GM12873 (cell line): Measurements from ENCODE around the gene ADPRHL1.

Experiments
- TF ChIP-seq, protein P1 (sequence below): IDR thresholded peaks from 2 replicates; pipeline ENCODE4 v1.5.1; 2012; ENCODE audit warnings: low read depth, mild to moderate bottlenecking, moderate library complexity, low read length, control low read depth; ENCODE audit not compliant: insufficient read depth; ENCODE audit errors: missing control alignments

Gene ADPRHL1

DNA sequence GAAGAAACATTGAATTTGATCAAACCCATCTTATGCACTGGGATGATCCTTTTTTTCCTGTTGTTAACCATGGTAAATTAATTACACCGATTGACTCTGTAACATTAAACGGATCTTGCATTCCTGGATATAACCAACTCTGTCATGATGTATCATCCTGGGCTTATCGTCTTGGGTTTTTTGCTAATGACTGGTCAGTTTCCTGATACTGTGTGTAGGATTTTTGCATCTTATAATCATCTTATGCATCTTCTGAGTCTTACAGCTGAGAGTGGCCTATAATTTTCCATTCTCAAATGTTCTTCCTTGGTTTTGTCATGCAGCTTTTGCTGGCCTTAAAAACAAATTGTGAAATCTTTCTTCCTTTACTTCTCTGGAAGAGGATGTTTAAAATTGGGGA, 24.4 kb upstream of the ADPRHL1 start:
- TF ChIP-seq, protein P1, sequence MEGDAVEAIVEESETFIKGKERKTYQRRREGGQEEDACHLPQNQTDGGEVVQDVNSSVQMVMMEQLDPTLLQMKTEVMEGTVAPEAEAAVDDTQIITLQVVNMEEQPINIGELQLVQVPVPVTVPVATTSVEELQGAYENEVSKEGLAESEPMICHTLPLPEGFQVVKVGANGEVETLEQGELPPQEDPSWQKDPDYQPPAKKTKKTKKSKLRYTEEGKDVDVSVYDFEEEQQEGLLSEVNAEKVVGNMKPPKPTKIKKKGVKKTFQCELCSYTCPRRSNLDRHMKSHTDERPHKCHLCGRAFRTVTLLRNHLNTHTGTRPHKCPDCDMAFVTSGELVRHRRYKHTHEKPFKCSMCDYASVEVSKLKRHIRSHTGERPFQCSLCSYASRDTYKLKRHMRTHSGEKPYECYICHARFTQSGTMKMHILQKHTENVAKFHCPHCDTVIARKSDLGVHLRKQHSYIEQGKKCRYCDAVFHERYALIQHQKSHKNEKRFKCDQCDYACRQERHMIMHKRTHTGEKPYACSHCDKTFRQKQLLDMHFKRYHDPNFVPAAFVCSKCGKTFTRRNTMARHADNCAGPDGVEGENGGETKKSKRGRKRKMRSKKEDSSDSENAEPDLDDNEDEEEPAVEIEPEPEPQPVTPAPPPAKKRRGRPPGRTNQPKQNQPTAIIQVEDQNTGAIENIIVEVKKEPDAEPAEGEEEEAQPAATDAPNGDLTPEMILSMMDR = no peak

DNA sequence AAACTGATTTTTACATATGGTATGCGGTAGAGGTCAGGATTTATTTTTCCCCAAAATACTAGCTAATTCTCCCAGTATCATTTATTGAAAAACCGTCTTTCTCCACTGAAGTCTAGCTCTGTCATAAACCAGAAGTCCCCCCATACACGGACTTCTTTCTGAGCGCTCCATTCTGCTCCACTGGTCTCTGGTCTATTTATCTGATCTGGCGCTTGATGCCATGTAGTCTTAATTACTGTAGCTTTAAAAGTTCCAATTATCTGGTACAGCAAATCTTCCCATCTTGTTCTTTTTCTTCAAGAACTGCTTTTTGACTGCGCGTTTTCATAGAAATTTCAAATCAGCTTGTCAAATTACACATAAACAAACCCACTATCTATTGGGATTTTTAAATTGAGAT, 23.5 kb upstream of the ADPRHL1 start:
- TF ChIP-seq, protein P1 = no peak

DNA sequence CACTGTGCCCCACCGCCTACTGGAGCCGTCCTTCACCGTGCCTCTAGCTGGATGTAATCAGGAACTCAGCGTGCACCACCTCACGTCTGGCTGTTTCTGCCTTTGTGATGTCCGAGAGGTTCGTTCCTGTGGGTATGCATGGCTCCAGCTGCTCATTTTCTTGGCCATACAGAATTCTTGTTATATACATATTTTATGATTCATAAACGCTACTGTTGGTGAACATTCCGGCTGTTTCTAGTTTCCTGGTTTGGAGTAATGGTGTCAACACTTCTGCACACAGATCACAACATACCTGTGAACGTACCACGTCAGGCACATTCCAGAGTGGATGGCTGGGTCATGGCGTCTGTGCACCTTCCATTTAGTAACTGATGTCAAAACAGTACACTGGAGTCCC, 22.6 kb upstream of the ADPRHL1 start:
- TF ChIP-seq, protein P1 = no peak

DNA sequence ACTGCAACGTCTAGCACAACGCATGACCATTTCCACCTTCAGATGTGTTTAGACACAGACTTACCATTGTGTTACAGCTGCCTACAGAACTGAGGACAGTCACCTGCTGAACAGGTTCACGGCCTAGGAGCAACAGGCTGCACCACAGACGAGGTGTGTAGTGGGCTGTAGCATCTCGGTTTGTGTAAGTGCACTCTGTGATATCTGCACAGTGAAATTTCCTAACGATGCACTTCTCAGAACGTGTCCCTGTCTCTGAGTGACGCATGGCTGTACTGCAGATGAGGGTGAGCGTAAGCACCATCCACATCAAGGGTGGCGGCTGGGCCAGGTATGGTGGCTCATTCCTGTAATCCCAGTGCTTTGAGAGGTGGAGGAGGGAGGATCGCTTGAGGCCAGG, 22.0 kb upstream of the ADPRHL1 start:
- TF ChIP-seq, protein P1 = no peak

DNA sequence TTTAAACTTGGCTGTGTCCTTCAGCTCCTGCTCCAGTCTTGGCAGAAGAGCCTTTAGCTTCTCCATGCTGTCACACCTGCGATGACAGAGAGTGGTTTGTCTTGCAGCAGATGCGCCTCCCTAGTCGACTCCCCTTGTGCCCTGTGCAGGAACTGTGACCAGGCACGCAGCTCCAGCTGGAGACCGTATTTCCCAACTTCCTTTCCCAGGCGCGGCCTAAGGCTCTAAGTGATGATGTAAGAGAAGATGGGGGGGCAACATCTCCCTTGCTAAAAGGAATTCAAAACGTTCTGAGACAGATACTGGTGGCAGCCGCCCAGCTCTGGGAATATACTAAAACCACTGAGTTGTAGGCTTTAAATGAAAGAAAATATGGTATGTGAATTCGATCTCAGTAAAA, 20.9 kb upstream of the ADPRHL1 start:
- TF ChIP-seq, protein P1 = no peak

DNA sequence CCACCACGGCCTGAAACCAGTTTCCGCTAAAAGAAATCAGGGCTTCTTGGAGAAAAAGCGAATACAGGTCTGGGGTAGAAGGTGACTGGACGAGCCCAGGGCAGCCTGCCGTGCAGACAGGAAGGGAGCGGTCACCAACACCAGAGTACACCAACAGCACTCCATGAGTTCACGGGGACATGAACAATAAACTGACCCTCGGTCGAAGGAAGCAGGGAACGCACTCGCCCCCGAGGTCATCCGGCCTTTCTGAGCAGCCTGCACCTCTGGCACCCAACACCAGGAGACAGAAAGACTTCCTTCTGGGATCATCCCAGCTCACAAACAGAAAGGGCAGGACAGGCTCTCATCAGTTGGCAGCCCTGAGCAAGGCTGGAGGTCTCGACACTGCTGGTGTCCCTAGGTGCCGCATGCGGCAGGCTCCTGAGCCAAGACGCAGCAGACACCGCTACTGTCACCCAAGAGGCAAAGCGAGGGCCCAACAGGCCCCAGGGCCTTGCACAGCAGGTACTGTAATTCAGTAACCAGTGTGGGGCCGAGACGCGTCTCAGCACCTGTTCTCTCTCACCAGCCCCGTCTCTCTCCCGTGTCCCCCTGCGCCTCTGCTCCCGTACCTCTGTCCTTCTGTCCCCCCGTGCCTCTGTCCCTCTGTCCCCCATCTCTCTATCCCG, 19.2 kb upstream of the ADPRHL1 start:
- TF ChIP-seq, protein P1 = no peak

DNA sequence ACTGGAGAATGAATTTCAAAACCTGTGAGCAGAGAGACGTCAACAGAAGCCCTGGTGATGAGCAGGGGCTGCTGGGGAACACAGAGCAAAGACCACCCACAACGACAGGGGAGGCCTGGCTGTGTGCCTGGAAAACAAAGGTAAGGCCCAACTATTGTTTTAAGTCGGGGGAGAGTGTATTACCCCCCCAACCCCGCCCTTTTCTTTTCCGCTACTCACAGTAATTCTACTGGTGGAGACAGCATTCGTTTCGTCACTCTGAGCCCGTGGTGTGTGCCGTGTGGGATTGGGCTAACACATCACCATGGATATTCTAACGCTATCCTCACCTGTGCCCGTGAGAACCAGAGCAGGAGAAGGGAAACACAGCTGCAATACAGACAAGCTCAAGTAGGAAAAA, 18.6 kb upstream of the ADPRHL1 start:
- TF ChIP-seq, protein P1 = no peak
